Left ventricle myocardium inferior (tissue), 1 donor: ENCODE data around the gene ITGB1BP1. TPM values are rescaled to one million over a fixed set of nuclear protein-coding genes. Genes with fewer than 3 reads are reported as not detected.
"Not testable (repeated sequence)": the region's sequence is repeated elsewhere in the genome, so short reads cannot be mapped to it uniquely, and the experiment has no call there.

Experiments
- DNase-seq: peaks from one replicate; pipeline ENCODE4 v3.0.0-alpha.2; 2020
- H3K27ac ChIP-seq: fragments of 200-600 bp; replicated peaks from 2 replicates; pipeline ENCODE4 v1.8.0; 2021
- H3K27me3 ChIP-seq: fragments of 200-600 bp; 2 replicates; pipeline ENCODE4 v1.8.0; 2021; ENCODE audit warnings: low read depth
- H3K36me3 ChIP-seq: fragments of 200-600 bp; 2 replicates; pipeline ENCODE4 v1.8.0; 2021
- H3K4me1 ChIP-seq: fragments of 200-600 bp; 2 replicates; pipeline ENCODE4 v1.8.0; 2021
- H3K4me3 ChIP-seq: fragments of 200-600 bp; 2 replicates; pipeline ENCODE4 v1.8.0; 2021; ENCODE audit warnings: mild to moderate bottlenecking, moderate library complexity
- H3K9me3 ChIP-seq: fragments of 200-600 bp; replicated peaks from 2 replicates; pipeline ENCODE4 v1.8.0; 2021
- CTCF ChIP-seq: fragments of 200-600 bp; IDR thresholded peaks from 2 replicates; pipeline ENCODE4 v1.8.0; 2021; ENCODE audit warnings: antibody characterized with exemption, mild to moderate bottlenecking, borderline replicate concordance
- intact Hi-C: fragments of 100-400 bp; cut with micrococcal nuclease; formaldehyde crosslinking; loops from one replicate; pipeline ENCODE4 v1.11.0; 2022
- total RNA-seq: library from RNA; stranded (reverse); fragmentation: NEBNext Ultra II Directional; extraction: Animal tissue kit (Norgen Biotek cat#: 25700); gene quantifications from one replicate; pipeline ENCODE4 v1.2.1, GENCODE V29; 2021
- donor health status: DM: no; HTN: yes; CAD: no; lungs with severe emphysema.

The ITGB1BP1 gene
- total RNA-seq, 1 donor from 2014 or later: 75.6 TPM

- DNase-seq: no peak
- no peak for TF ChIP-seq CTCF
- intact Hi-C loops: no loop called here
- no peak overlapping the region for H3K4me3 ChIP-seq
- peaks cover 34% of the 10 kb centered on the region for H3K4me1 ChIP-seq
- H3K9me3 ChIP-seq: no peaks in the 10 kb centered on the region
- H3K27me3 ChIP-seq: no peaks in the 10 kb centered on the region
- H3K36me3 ChIP-seq: peaks cover 37% of the 10 kb centered on the region
- H3K27ac ChIP-seq: no peak overlapping the region
Observed at GRCh38 chr2:9400268-9401058, 22.9 kb downstream of the ITGB1BP1 start.

DNA sequence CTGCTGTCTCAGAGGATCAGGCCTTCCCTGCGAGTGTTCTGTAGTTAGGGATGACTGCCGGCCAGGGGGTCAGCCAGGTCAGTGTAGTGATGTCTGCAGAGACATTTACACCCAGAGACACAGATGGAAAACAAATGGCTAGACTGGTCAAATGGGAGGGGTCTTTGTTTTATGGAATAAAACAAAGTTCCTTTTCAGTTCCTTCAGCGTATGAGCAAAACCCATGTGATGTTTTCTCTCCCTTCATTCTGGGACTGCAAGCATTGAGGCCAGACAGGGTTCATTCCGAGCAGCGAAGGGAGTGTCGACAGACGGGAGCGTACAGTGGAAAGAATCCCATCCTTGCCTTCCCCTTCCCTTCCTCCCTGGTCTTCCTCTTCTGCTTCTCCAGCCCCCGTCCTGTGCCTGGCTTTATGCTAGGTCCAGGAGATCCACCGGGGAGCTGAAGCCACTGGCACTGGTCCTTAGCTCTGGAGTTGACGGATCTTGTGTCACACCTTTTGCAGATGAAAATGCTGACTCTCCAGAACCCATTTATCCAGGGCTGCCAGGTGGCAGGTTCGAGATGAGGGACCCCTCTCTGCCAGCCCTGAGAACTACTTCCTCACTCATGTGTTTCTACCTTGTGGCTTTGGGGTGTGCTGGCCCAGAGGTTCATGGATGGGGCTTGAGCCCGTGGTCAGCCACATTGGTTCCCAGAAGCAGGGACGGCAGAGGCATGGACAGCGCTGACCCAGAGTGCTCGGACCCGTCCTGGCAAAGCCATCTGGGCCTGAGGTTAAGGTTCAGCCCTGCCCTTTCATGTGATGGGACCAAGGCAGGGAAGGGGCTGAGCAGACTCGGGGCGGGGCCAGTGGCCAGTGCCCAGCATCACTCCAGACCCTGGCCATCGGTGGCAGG lies 24.2 kb downstream of the ITGB1BP1 start:
- Histone ChIP-seq H3K4me1 (peaks cover 26% of the 10 kb centered on the region), H3K4me3 (no peak overlapping the region), H3K27me3 (no peaks in the 10 kb centered on the region), H3K27ac (peak overlapping the region; percentile 79), H3K9me3 (no peaks in the 10 kb centered on the region), H3K36me3 (peaks cover 48% of the 10 kb centered on the region)
- no peak for DNase-seq
- TF ChIP-seq CTCF: no peak
- intact Hi-C loops: no loop called here

- H3K4me1 ChIP-seq: peaks cover 26% of the 10 kb centered on the region
- DNase-seq, H3K9me3 ChIP-seq, H3K27me3 ChIP-seq, H3K4me3 ChIP-seq, intact Hi-C loops: not testable (repeated sequence)
- H3K27ac ChIP-seq: peak overlapping the region; percentile 79
- H3K36me3 ChIP-seq: peaks cover 48% of the 10 kb centered on the region
Observed at GRCh38 chr2:9398251-9398650, 25.1 kb downstream of the ITGB1BP1 start.

- TF ChIP-seq CTCF: no peak
- H3K36me3 ChIP-seq: peaks cover 42% of the 10 kb centered on the region
- no peaks in the 10 kb centered on the region for H3K27me3 ChIP-seq
- no peak overlapping the region for H3K27ac ChIP-seq
- no peak for DNase-seq
- no peak overlapping the region for H3K4me3 ChIP-seq
- H3K4me1 ChIP-seq: peaks cover 33% of the 10 kb centered on the region
- H3K9me3 ChIP-seq: no peaks in the 10 kb centered on the region
- intact Hi-C loops: no loop called here
Observed at GRCh38 chr2:9397201-9397600, 26.1 kb downstream of the ITGB1BP1 start.

GRCh38 chr2:9394816-9395215 lies 28.5 kb downstream of the ITGB1BP1 start:
- Histone ChIP-seq H3K36me3 (peaks cover 41% of the 10 kb centered on the region), H3K4me1 (peaks cover 38% of the 10 kb centered on the region), H3K4me3 (no peak overlapping the region), H3K9me3 (no peaks in the 10 kb centered on the region), H3K27ac (no peak overlapping the region), H3K27me3 (no peaks in the 10 kb centered on the region)
- no peak for DNase-seq
- intact Hi-C loops: no loop called here
- TF ChIP-seq CTCF: no peak
